NCI-H226 (cell line): Measurements from ENCODE around the gene ADM5.

Experiments
- DNase-seq: peaks from one replicate; pipeline ENCODE4 v3.0.0-alpha.2; 2015

Gene ADM5

GRCh38 chr19:49658566-49659442, 30.6 kb upstream of the ADM5 start:
- DNase-seq: no peak

GRCh38 chr19:49660338-49660961, 28.9 kb upstream of the ADM5 start:
- DNase-seq: no peak

- DNase-seq: no peak
Measured at GRCh38 chr19:49662011-49662410, 27.4 kb upstream of the ADM5 start.

GRCh38 chr19:49663224-49663623, 26.2 kb upstream of the ADM5 start:
- no peak for DNase-seq

- peak; percentile 93 for DNase-seq
Measured at GRCh38 chr19:49664171-49665035, 25.0 kb upstream of the ADM5 start.

GRCh38 chr19:49665036-49665350, 24.4 kb upstream of the ADM5 start:
- no peak for DNase-seq

GRCh38 chr19:49665351-49666119, 23.9 kb upstream of the ADM5 start, which contains the start of the genes BCL2L12 and IRF3:
Gene BCL2L12 (plus strand): TSS chr19:49665933. CDS start chr19:49666693, 760 bp downstream.
Gene IRF3 (minus strand): TSS chr19:49665857. CDS start chr19:49664838, 1,019 bp downstream.
- peak; percentile 91 for DNase-seq

GRCh38 chr19:49666120-49666444, 23.3 kb upstream of the ADM5 start:
- DNase-seq: no peak

- no peak for DNase-seq
Measured at GRCh38 chr19:49667473-49667872, 21.9 kb upstream of the ADM5 start.

- no peak for DNase-seq
Measured at GRCh38 chr19:49669516-49669915, 19.9 kb upstream of the ADM5 start.

GRCh38 chr19:49672131-49672919, 17.1 kb upstream of the ADM5 start:
- DNase-seq: no peak

- DNase-seq: peak; percentile 73
Measured at GRCh38 chr19:49676136-49676783, 13.1 kb upstream of the ADM5 start.

GRCh38 chr19:49676784-49677230, 12.6 kb upstream of the ADM5 start:
- DNase-seq: peak; percentile 98

GRCh38 chr19:49677231-49677900, 12.0 kb upstream of the ADM5 start, which contains the start of gene PRMT1:
Gene PRMT1 (plus strand): TSS chr19:49677271. CDS start chr19:49677281, 10 bp downstream.
- DNase-seq: peak; percentile 32

GRCh38 chr19:49677901-49678674, 11.3 kb upstream of the ADM5 start:
- DNase-seq: peak; percentile 74

- no peak for DNase-seq
Measured at GRCh38 chr19:49678985-49679770, 10.2 kb upstream of the ADM5 start.

- no peak for DNase-seq
Measured at GRCh38 chr19:49679771-49680413, 9.5 kb upstream of the ADM5 start.
